UCSD-AML1 (cell line): ENCODE results near the gene TYROBP.
"Not testable (repeated sequence)": the region's sequence is repeated elsewhere in the genome, so short reads cannot be mapped to it uniquely, and the experiment has no call there.

ENCODE experiments used
- DNase-seq: peaks from one replicate; lab custom pipeline; 2025; ENCODE audit not compliant: unreplicated experiment; lab: John Stamatoyannopoulos, UW

The TYROBP gene

DNA sequence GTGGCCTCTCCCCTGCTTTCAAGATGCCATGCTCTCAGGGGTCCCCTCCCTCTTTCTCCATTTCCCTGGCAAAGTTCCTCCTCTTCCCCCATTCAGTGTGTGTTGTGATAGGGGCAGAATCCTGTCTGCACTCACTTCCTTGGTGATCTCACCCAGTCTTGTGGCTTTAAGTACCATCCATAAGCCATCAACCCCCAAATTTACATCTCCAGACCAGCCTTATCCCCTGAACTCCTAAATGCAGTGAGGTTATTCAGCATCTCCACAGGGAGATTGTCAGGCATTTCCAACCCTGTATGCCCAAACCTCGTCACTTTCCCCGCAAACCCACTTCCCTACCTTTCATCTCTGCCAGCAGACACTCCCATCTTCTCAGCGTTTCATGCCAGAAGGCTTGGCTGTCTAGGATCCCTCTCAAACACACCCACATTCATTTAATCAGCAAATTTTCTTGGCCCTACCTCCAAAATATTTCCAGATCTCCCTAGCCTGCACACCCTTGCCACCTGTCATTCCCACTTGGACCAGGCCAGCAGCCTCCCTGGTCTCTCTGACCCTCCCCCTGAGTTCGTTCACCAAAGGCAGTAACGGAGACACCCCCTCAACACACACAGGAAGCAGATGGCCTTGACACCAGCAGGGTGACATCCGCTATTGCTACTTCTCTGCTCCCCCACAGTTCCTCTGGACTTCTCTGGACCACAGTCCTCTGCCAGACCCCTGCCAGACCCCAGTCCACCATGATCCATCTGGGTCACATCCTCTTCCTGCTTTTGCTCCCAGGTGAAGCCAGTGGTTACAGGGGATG, 6.0 kb downstream of the TYROBP start, which contains the start of gene HCST:
Gene HCST (plus strand): TSS at position 676 of the 808 bp plus-strand sequence. CDS start 65 bp downstream, at position 741.
- DNase-seq, result peak; percentile 79

DNA sequence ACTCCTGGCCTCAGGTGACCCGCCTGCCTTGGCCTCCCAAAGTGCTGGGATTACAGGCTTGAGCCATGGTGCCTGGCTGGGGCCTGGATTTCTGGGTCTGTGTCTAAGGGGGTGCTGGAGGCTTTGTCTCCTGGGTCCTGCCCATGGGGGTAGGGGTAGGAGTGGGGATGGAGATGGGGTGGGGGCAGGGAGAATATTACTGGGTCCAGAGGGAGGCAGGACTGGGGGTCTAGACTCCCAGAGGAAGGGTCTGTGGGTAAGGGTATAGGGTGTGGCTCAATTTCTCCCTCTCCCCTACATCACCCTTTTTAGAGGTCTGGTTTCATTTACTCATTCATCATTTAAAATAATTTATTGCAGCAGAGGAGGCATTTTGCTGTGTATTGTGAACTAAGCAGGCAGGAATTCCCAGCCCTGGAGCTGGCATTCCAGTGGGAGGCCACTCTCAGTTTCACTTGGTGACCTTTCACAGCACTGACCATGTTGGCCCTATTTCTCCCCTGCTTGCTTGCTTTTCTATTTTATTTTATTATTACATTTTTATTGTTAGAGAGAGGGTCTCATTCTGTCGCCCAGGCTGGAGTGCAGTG, 6.9 kb downstream of the TYROBP start:
- DNase-seq, result no peak

DNA sequence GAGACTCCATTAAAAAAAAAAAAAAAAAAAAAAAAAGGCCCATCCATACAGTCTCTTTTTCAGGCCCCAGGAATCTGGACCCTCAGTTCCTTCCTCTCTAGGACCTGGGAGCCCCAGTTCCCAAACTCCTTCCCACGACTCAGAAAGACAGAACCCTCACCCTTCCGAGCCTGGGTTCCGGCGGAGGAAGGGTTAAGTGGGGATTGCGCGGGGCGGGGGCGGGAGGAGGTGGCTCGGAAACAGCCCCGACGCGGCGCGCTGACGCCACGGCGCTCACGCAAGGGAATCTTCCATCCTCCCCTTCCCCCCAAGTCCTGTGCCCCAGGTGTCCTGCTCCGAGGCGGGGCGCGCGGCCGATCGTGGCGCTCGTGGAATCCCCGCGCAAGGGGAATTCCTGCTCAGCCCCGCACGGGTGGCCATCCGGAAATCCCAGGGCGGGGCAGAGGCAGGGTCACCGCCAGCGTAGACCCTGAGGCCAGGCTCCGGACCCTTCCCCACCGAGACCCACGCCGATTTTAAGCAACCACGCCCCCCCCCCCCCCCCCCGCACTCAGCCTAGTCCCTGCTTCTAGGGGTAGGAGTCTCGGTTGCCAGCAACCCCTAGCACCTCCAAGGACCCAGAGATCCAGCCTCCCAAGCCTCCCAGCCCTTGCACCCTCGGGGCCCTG, 8.4 kb downstream of the TYROBP start:
- peak; percentile 86 for DNase-seq

DNA sequence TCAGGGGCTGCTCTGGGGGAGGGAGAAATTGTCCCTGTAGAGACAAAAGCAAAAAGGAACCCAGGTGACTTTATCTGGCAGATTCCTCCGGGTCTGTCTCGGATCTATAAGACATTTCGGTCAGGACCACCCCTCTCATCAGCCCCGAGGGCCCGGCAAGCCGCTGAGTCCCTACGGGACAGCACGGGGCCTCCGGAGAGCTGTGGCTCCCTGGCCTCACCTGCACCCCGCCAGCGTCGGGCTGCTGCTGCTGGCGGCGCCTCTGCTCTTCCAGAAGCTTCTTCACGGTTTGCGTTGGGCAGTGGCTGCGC, 9.6 kb downstream of the TYROBP start:
- no peak for DNase-seq

DNA sequence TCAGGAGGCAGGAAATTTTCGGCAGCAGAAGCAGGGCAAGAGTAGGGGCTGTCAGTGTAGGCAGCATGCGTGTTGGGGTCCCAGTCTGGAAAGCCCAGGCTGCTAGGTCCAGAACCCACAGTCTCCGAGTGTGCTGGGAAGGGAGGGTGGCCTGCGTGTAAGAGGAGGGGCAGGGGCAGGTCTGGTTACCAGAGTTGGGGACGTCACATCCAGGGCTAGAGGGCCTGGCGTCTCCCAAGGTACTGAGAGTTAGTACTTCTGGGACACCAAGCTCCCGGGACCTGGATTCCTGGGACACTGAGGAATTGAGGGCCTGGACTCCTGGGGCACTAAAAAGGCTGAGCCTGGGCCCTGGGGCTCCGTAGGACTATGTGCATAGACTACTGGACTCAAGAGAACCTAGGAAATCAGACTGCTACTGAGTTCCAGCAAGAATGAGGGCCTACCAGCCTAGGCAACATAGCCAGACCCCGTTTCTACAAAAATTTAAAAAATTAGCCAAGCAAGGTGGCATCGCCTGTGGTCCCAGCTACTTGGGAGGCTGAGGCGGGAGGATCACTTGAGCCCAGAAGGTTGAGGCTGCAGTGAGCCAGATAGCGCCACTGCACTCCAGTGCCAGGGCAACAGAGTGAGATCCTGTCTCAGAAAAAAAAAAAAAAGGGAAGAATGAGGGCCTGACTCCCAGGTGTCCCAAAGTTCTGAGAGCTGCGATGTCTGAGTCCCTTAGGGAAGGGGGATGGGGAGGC, 10.2 kb downstream of the TYROBP start:
- DNase-seq, result no peak

DNA sequence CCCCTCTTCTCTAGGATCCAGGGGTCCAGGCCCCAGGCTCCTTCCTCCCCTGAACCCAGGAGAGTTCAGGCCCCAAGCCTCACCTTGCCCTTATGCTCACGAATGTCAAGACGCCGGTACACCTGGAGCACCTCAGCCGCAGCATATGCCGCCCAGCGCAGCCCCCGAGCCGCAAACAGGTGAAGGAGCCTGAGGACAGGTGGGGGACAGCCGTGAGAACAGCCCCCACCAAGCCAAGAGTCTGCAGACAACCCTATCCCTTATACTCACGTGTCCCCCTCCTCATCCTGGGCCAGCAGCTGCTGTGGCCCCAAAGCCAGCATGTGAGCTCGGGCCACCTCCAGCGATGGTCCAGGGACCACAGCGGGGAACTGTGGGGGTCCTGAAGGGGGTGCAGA, 11.5 kb downstream of the TYROBP start:
- no peak for DNase-seq

DNA sequence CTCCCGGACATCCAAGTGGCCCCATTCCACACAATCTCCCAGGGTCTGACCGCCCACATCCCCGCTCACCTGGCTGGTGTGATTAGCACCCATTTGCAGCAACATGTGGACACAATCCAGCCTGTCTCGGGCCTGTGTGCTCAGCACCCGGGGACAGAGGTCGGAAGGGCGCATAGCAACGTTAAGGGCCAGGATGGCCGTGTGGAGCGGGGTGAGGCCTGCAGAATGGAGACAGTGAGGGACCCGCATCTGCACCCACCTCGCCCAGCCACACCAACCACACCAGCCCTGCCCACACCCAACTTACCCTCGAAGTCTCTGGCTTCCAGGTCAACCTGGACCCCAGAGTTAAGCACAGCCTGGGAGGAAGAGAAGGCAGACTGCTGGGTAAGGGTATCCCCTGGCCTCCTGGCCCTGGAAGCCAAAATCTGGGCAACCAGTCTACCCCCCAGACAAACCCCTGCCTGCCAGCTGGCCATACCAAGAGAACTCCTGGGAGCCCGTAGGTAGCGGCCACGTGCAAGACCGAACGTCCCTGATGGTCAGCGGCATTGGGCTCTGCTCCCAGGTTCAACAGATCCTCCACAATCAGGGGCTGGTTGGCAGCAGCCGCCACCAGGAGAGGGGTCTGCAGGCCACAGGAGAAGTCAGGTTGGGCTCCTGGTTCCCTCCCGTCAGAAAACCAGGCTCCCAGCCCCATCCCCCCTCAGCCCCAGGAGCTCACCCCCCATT, 12.0 kb downstream of the TYROBP start:
- no peak for DNase-seq

DNA sequence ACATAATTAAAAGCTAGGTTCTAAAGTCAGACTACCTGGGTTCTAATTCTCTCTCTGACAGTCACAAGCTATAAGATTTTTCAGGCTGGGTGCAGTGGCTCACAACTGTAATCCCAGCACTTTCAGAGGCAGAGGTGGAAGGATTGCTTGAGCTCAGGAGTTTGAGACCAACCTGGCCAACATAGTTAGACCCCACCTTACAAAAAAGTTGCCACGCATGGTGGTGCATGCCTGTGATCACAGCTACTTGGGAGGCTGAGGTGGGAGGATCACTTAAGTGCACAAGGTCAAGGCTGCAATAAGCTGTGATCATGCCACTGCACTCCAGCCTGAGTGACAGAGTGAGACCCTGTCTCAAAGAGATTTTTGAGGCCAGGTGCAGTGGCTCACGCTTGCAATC, 13.8 kb downstream of the TYROBP start:
- DNase-seq, result no peak

DNA sequence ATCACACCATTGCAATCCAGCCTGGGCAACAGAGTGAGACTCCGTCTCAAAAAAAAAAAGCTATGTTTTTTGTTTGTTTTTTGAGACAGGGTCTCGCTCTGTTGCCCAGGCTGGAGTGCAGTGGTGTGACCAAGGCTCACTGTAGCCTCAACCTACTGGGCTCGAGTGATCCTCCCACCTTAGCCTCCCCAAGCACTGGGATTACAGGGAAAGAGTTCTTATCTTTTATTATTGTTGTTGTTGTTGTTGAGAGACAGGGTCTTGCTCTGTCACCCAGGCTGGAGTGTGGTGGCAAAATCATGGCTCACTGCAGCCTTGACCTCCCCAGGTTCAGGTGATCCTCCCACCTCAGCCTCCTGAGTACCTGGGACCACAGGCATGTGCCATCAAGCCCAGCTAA, 16.3 kb downstream of the TYROBP start:
- not testable (repeated sequence) for DNase-seq

DNA sequence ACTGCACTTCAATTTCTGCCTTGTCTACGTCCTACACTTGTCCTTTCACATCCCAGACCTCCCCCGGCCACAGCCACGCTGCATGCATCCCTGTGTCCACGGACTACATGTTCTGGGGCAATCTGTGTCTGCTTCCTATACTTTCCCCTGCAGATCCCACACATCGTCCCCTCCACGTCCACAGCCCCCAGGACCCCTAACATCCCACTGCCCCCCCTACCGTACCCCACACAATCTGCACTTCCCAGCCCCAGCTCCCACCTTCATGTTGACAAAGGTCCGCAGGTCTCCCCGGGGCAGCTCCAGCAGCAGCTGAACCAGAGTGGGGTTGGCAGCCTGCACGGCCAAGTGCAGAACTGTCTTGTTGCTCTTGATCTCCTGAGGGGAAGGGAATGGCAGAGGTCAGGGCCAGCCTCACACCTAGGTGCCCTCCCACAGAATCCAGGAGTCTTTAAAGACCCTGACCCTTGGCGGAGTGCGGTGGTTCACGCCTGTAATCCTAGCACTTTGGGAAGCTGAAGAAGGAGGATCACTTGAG, 17.9 kb downstream of the TYROBP start:
- no peak for DNase-seq

DNA sequence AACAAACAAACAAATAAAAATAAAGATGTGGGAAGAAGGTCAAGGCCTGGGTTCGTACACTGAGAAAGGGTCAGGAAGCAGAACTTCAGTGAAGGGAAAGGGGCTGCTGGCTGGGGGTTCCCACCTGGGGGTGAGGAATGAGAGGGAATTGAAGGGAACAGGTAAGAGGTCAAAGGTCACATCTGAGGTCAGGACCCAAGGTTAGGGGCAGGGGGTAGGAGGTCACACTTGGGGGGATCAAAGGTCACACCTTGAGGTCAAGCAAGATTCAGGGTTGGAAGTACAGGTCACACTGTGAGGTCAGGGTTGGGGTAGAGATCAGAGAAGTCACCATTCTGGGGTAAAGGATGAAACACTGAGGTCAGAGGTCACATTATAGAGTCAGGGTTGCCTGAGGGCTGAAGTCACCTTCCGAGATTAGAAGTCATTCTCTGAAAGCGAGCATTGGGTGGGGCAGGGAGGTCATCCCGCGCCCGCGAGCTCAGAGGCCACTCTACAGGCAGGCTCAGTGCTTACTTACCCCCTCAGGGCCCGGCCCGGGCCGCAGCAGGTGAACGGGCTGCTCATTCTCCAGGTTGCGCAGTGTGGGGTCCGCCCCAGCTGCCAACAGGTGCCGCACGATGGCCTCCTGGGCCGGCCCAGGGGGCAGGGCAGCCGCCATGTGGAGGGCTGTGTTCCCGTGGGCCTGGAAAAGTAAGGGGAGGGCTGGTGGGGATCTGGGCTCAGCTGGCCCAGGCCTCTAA, 18.6 kb downstream of the TYROBP start:
- no peak for DNase-seq

DNA sequence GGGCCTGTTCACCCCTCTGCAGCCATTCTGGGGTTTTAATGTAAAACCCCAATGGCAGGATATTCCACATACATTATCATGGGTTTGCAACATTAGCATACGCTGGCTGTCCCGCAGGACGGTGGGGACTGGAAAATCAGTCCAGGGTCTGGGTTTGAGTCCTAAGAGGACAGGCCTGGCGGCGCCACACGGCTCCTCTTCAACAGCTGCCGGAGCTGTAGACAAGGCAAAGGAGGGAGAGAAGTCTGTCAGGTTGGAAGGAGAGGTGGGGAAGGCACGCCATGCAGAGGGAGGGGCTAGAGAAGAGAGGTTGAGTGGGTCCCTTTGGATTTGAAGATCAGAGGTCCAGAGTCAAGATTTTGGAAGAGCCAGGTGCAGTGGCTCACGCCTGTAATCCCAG, 19.7 kb downstream of the TYROBP start:
- DNase-seq, result no peak

DNA sequence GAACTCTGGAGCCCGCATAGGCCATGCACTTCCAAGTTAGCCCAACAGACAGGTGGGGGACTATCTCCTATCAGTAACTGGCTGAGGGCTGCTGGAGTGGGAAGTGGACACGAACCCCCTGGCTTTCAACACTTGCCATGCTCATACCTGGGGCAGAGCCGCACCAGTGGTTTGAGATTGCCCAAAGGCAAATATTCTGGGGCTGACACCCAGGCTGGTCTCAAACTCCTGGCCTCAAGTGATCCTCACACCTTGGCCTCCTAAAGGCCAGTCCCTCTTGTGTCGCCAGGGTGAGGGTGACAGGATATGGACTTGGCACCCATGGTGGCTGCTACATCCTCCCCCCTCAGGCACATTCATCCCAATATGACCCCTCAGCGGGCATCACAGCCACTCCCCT, 20.9 kb downstream of the TYROBP start:
- no peak for DNase-seq

DNA sequence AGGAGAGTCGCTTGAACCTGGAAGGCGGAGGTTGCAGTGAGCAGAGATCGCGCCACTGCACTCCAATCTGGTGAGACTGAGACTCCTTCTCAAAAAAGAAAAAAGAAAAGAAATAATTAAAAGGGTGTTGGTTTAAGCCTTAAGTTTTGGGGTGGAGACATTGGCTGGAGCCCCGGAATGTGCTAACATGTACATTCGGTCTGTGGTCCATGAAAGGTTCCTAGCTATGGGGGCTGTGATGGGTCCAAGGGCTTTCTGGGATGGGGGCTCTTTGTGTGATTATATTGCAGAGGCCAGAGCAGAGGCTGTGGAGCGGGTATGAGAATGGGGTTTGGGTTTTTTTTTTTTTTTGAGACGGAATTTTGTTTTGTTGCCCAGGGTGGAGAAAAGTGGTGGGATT, 22.2 kb downstream of the TYROBP start:
- no peak for DNase-seq

DNA sequence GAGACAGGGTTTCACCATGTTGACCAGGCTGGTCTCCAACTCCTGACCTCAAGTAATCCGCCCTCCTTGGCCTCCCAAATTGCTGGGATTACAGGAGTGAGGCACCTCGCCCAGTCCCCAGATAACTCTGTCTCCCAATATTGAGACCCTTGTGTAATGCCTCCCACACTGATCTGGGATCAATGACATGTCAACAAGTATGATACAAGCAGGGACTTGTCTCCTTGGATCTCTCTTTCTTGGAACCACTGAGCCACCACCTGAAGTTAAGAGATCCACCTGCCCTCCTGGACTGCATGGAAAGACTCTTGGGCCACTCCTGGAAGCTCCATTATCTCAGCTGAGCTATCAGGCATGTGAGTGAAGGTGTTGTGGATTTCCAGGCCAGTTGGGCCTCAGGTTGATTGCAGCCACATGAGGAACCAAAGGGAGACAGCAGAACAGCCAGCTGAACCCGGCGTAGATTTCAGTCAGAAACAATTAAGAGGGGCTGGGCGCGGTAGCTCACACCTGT, 22.8 kb downstream of the TYROBP start:
- no peak for DNase-seq

DNA sequence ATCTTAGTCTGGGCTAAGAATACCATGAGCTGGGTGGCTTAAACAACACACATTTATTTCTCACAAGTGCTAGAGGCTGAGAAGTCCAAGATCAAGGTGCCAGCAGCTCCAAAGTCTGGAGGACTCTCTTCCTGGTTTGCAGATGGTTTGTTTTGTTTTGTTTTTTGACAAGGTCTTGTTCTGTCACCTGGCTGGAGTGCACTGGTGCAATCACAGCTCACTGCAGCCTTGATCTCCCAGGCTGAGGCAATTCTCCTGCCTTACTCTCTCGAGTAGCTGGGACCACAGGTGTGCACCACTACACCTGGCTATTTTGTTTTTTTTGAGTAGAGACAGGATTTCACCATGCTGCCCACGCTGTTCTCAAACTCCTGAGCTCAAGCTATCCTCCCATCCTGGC, 24.2 kb downstream of the TYROBP start:
- no peak for DNase-seq

DNA sequence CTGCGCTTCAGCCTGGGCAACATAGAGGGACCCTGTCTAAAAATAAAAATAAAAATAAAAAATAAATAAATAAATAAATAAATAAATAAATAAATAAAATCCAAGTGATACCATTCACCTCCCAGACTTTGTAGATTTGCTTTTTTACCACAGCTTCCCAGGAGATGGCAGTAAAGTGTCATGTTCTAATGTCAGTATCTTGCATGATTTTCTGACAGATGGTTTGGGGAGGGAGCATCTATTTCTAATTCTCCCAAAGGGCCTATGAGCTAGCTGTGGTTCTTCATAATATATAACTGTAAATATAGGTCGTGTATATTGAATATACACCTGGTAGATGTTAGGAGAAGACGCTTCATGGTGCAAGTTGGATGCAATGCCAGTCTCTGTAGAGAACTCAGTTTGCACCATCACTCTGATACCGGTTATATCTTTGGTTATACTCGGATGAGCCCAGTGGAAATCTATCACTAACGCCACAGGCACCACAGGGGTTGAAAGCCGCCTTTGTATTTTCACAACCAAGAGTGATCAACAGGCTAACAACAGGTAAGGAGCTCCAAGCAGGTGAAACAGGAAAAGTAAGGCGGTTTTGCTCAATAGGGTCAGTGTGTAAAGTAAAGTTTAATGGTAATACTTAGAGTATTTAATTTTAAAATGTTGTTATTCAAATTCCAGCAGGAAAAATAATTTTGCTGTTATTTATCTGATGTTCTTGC, 25.8 kb downstream of the TYROBP start:
- DNase-seq, result no peak

DNA sequence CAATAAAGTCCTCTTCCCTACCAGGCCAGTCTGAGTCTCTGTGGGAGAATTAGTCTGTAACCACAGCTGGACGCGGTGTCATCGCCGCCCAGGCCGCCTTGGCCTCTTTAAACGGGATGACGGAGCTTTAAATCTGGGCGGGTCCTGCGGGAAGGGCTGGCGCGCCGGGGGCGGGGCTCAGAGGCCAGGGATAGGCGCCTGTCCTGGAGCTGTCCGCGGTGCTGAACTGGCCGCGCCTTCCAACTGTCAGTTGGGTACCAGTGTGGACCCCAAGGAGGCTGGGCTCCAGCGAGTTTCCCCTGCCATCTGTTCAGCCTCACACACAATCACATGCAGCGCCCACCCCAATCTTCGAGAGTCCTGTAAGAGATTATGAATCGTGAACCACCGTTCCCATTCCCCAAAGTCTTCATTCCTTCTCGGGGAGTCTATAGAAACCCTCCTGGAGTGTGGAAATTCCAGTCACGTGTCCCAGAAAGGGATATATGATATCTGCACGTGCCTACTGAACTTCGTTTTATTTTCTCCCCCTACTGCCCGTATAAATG, 28.3 kb downstream of the TYROBP start:
- peak; percentile 88 for DNase-seq

DNA sequence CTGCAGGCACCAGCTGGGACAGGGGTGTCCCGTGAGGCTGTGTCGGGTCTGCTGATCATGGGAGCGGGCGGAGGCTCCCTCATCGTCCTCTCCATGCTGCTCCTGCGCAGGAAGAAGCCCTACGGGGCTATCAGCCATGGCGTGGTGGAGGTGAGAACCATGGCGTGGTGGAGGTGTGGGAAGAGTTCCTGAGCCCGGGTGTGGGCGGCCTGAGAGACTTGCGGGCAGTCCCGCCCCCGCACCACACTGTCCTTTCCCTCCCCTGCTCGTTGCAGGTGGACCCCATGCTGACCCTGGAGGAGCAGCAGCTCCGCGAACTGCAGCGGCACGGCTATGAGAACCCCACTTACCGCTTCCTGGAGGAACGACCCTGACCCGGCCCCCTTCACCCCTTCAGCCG, 29.0 kb downstream of the TYROBP start:
- DNase-seq, result no peak
